KMS-11 (cell line): Measurements from ENCODE around the gene STEAP3.

Source experiments
- H2AFZ ChIP-seq: fragments of 200-600 bp; sonication (generic); 2 replicates; pipeline ENCODE4 v1.6.1; 2016; ENCODE audit warnings: antibody characterized with exemption, mixed run types, low read depth
- H3K27ac ChIP-seq: fragments of 200-600 bp; sonication (generic); 2 replicates; pipeline ENCODE4 v1.6.1; 2016; ENCODE audit warnings: mild to moderate bottlenecking, mixed run types
- H3K27me3 ChIP-seq: fragments of 200-600 bp; sonication (generic); 2 replicates; pipeline ENCODE4 v1.6.1; 2017; ENCODE audit warnings: mild to moderate bottlenecking, low read depth, mixed run types, moderate library complexity; ENCODE audit not compliant: insufficient read depth
- H3K36me3 ChIP-seq: fragments of 200-600 bp; sonication (generic); 2 replicates; pipeline ENCODE4 v1.6.1; 2017; ENCODE audit warnings: mild to moderate bottlenecking, mixed run types; ENCODE audit not compliant: insufficient read depth
- H3K4me1 ChIP-seq: fragments of 200-600 bp; sonication (generic); 2 replicates; pipeline ENCODE4 v1.6.1; 2016; ENCODE audit warnings: mild to moderate bottlenecking, low read depth, mixed run types; ENCODE audit not compliant: poor library complexity, severe bottlenecking
- H3K4me2 ChIP-seq: fragments of 200-600 bp; sonication (generic); 2 replicates; pipeline ENCODE4 v1.7.0; 2016; ENCODE audit warnings: mild to moderate bottlenecking, mixed run types
- H3K4me3 ChIP-seq: fragments of 200-600 bp; sonication (generic); IDR thresholded peaks from 2 replicates; pipeline ENCODE4 v1.6.1; 2017; ENCODE audit warnings: low read depth, low read length, mixed read lengths; ENCODE audit not compliant: insufficient read depth
- H3K79me2 ChIP-seq: fragments of 200-600 bp; sonication (generic); 2 replicates; pipeline ENCODE4 v1.6.1; 2016; ENCODE audit warnings: low read depth, mixed run types; ENCODE audit not compliant: insufficient read depth
- H3K9ac ChIP-seq: fragments of 200-600 bp; sonication (generic); 2 replicates; pipeline ENCODE4 v1.6.1; 2016; ENCODE audit warnings: mild to moderate bottlenecking, mixed run types
- H4K20me1 ChIP-seq: fragments of 200-600 bp; sonication (generic); 2 replicates; pipeline ENCODE4 v1.6.1; 2016; ENCODE audit warnings: mild to moderate bottlenecking, mixed run types; ENCODE audit not compliant: insufficient read depth
- TF ChIP-seq, protein P1 (sequence below): fragments of 200-600 bp; sonication (generic); conservative IDR thresholded peaks from 2 replicates; pipeline ENCODE4 v1.6.1; 2017; ENCODE audit warnings: low read depth, mild to moderate bottlenecking, antibody characterized with exemption, low read length, moderate library complexity, mixed read lengths

Gene STEAP3

DNA sequence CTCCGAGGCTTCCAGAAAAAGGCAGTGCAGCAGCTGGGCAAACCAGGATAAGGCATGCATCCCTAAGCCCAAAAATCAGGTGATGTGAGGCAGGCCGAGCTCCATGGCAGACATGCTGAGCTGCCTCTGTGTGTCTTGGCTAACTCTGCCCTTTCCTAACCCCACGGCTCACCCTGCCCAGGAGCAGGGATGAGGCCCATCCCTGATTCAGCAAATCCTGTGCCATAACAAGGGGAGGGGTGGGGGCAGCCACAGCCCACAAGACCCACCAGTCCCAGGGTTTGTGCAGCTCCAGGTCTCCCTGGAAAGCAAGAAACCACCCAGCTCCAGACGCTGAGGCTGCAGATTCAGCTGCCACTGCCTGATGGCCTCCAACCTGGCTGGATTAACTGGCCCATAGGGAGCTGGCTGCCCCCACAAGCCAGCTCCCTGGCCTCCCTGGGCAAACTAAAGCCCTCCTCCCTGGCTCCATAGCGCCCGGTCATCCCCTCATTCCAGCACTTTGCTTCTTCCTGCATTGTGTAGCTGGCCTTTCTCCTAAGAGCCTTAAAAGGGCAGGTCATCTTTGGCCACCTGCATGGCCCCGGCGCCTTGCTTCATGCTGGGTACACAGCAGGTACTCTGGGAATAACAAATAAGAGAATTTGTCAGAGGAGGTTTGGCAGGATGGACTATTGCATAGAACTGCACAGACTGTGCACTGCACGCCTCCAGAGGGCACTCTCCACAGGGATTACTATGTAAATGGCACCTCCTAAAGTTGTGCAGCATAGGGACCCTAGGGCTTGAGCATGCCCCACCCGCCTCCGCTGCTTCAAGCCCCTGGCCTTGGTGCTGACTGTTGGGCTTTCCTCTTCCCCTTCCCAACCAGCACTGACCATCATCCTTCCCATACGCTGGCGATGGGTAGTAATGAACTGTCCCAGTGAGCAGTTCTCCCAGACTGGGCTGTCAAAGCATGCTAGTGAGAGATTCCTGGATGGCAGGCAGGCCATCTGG is 10.7 kb downstream of the STEAP3 start:
- Histone ChIP-seq H3K4me1 (no peaks in the 10 kb centered on the region), H3K9ac (no peak overlapping the region), H3K79me2 (no peaks in the 10 kb centered on the region)

DNA sequence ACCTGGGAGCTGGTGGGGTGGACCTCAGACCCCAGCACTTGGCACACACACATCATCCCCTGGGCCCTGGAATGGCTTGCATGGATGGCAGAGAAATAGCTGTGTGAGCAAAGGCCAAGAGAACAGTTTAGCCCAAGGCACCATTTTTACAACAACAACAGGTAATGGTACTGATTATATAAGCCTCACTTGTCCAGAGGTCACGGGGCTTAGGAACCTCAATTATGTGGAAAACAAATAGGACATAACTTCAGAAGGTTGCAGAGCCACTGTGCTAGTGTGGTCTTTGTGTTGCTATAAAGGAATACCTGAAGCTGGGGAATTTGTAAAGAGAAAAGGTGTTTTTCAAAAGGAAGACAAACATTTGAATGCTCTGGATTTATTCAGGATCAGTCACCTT is 13.2 kb downstream of the STEAP3 start:
- Histone ChIP-seq H3K4me3 (no peak overlapping the region), H3K4me2 (no peak overlapping the region), H3K27ac (no peak overlapping the region), H4K20me1 (no peaks in the 10 kb centered on the region), H3K9ac (no peak overlapping the region), H3K36me3 (no peaks in the 10 kb centered on the region), H3K4me1 (no peaks in the 10 kb centered on the region), H3K27me3 (no peaks in the 10 kb centered on the region), H2AFZ (no peak overlapping the region), H3K79me2 (no peaks in the 10 kb centered on the region)
- TF ChIP-seq, protein P1, sequence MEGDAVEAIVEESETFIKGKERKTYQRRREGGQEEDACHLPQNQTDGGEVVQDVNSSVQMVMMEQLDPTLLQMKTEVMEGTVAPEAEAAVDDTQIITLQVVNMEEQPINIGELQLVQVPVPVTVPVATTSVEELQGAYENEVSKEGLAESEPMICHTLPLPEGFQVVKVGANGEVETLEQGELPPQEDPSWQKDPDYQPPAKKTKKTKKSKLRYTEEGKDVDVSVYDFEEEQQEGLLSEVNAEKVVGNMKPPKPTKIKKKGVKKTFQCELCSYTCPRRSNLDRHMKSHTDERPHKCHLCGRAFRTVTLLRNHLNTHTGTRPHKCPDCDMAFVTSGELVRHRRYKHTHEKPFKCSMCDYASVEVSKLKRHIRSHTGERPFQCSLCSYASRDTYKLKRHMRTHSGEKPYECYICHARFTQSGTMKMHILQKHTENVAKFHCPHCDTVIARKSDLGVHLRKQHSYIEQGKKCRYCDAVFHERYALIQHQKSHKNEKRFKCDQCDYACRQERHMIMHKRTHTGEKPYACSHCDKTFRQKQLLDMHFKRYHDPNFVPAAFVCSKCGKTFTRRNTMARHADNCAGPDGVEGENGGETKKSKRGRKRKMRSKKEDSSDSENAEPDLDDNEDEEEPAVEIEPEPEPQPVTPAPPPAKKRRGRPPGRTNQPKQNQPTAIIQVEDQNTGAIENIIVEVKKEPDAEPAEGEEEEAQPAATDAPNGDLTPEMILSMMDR, result no peak

More for the DNA sequence above, 10.7 kb downstream of the STEAP3 start:
- H4K20me1 ChIP-seq, result no peaks in the 10 kb centered on the region
- no peak overlapping the region for H3K27ac ChIP-seq
- H3K27me3 ChIP-seq, result no peaks in the 10 kb centered on the region
- H3K4me3 ChIP-seq, result no peak overlapping the region
- TF ChIP-seq, protein P1, result no peak
- no peak overlapping the region for H3K4me2 ChIP-seq
- no peak overlapping the region for H2AFZ ChIP-seq
- H3K36me3 ChIP-seq, result no peaks in the 10 kb centered on the region

DNA sequence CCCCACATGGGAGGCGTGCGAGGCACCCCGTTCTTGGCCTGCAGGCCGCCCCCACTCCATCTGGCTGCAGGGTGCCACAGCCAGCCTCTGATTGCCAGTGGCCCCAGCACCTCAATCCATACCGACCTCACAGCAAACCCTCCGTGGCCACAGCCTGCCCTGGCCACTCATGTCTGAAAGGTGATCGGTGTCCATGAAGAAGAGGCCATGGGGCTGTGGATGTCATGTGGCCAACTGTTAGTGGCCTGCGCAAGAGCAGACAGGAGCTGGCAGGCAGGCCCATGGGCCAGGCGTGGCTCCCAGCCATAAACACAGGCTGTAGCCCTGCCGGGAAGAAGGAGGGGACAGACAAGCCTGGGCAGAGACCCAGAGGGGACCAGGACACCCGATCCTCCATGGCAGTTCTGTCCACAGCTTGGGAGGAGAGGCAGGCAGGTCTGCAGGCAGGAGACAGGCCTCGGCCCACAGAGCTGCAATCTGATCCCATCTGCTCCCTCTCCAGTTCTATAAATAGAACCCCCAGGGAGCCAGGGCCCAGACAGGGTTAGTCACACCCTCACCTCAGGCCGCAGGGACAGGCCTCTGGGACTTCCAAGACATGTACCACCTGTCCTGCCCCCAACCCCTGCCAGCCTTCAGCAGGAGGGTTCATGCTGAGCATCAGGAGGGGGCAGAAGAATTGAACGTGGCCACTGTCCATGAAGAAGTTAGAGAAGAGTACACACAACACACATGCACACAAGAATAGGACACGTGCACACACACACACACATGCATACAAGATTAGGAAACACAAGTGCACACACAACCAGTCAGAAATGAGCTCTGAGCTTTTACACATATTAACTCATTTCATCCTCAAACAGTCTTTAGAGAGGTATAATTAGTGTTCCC is 16.9 kb downstream of the STEAP3 start:
- TF ChIP-seq, protein P1, result no peak
- Histone ChIP-seq H4K20me1 (no peaks in the 10 kb centered on the region), H3K4me1 (no peaks in the 10 kb centered on the region), H3K27ac (no peak overlapping the region), H3K79me2 (no peaks in the 10 kb centered on the region), H2AFZ (no peak overlapping the region), H3K4me2 (no peak overlapping the region), H3K9ac (no peak overlapping the region), H3K36me3 (no peaks in the 10 kb centered on the region), H3K4me3 (no peak overlapping the region), H3K27me3 (no peaks in the 10 kb centered on the region)

DNA sequence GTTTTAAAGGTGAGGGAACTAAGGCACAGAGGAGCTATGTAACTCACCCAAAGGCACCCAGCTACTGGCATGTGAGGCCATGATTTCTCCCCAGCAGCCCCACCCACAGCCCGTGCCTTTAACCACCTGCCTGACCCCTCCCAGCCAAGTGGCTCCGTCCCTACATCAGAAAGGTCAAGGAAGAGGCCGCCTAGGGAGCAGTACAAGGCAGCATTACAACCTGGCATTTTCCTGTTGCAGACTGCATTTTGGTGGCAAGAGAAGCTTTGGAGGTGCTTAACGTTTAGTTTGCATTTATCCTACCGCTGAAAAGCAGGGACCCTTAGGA is 17.5 kb downstream of the STEAP3 start:
- H3K4me1 ChIP-seq, result no peaks in the 10 kb centered on the region
- no peak overlapping the region for H3K9ac ChIP-seq
- H2AFZ ChIP-seq, result no peak overlapping the region
- H3K27ac ChIP-seq, result no peak overlapping the region
- TF ChIP-seq, protein P1, result no peak
- no peaks in the 10 kb centered on the region for H3K27me3 ChIP-seq
- no peaks in the 10 kb centered on the region for H3K36me3 ChIP-seq
- no peaks in the 10 kb centered on the region for H3K79me2 ChIP-seq
- no peak overlapping the region for H3K4me2 ChIP-seq
- no peaks in the 10 kb centered on the region for H4K20me1 ChIP-seq
- H3K4me3 ChIP-seq, result no peak overlapping the region
